ENCODE measurements around the gene CHST1.

- TF ChIP-seq ZFP3 (CRISPR knock-in tag; IDR thresholded peaks at IDR 0.05) (no peak), TSHZ2 (CRISPR knock-in tag; IDR thresholded peaks at IDR 0.05) (no peak), ARNTL (CRISPR knock-in tag; IDR thresholded peaks at IDR 0.05; ENCODE audit: borderline replicate concordance, low read depth) (no peak), CREB5 (CRISPR knock-in tag; IDR thresholded peaks at IDR 0.05; ENCODE audit: low read depth) (no peak), PATZ1 (CRISPR knock-in tag; IDR thresholded peaks at IDR 0.05; ENCODE audit: borderline replicate concordance) (no peak)
Measured at GRCh38 chr11:45671246-45672171, 6.1 kb upstream of the CHST1 start.
